ENCODE results near the gene KHK.

Gene KHK

GRCh38 chr2:27093430-27094352, 7.1 kb downstream of the KHK start:
- no peak for TF ChIP-seq GATA3 (IDR thresholded peaks at IDR 0.05; ENCODE audit: low read depth, low read length)
- no peak for TF ChIP-seq GATA2 (IDR thresholded peaks at IDR 0.05; ENCODE audit: low read depth, low read length)

- TF ChIP-seq GATA2 (IDR thresholded peaks at IDR 0.05; ENCODE audit: low read depth, low read length) (no peak), GATA3 (IDR thresholded peaks at IDR 0.05; ENCODE audit: low read depth, low read length) (no peak)
Measured at GRCh38 chr2:27094353-27094984, 7.9 kb downstream of the KHK start.

GRCh38 chr2:27095427-27095744, 8.8 kb downstream of the KHK start:
- TF ChIP-seq GATA3 (IDR thresholded peaks at IDR 0.05; ENCODE audit: low read depth, low read length) (no peak), GATA2 (IDR thresholded peaks at IDR 0.05; ENCODE audit: low read depth, low read length) (no peak)

GRCh38 chr2:27095745-27096651, 9.4 kb downstream of the KHK start:
- no peak for TF ChIP-seq GATA2 (IDR thresholded peaks at IDR 0.05; ENCODE audit: low read depth, low read length)
- TF ChIP-seq GATA3 (IDR thresholded peaks at IDR 0.05; ENCODE audit: low read depth, low read length) = no peak

- TF ChIP-seq GATA3 (IDR thresholded peaks at IDR 0.05; ENCODE audit: low read depth, low read length) = no peak
- TF ChIP-seq GATA2 (IDR thresholded peaks at IDR 0.05; ENCODE audit: low read depth, low read length) = no peak
Measured at GRCh38 chr2:27096748-27097297, 10.3 kb downstream of the KHK start.

GRCh38 chr2:27097341-27097740, 10.8 kb downstream of the KHK start:
- TF ChIP-seq GATA2 (IDR thresholded peaks at IDR 0.05; ENCODE audit: low read depth, low read length) (no peak), GATA3 (IDR thresholded peaks at IDR 0.05; ENCODE audit: low read depth, low read length) (no peak)

GRCh38 chr2:27099334-27099955, 12.9 kb downstream of the KHK start:
- TF ChIP-seq GATA3 (IDR thresholded peaks at IDR 0.05; ENCODE audit: low read depth, low read length) (no peak), GATA2 (IDR thresholded peaks at IDR 0.05; ENCODE audit: low read depth, low read length) (no peak)

GRCh38 chr2:27100036-27100435, 13.5 kb downstream of the KHK start:
- TF ChIP-seq GATA2 (IDR thresholded peaks at IDR 0.05; ENCODE audit: low read depth, low read length) (no peak), GATA3 (IDR thresholded peaks at IDR 0.05; ENCODE audit: low read depth, low read length) (no peak)

GRCh38 chr2:27102329-27102728, 15.8 kb downstream of the KHK start:
- no peak for TF ChIP-seq GATA2 (IDR thresholded peaks at IDR 0.05; ENCODE audit: low read depth, low read length)
- TF ChIP-seq GATA3 (IDR thresholded peaks at IDR 0.05; ENCODE audit: low read depth, low read length) = no peak

- TF ChIP-seq GATA2 (IDR thresholded peaks at IDR 0.05; ENCODE audit: low read depth, low read length) (no peak), GATA3 (IDR thresholded peaks at IDR 0.05; ENCODE audit: low read depth, low read length) (no peak)
Measured at GRCh38 chr2:27105981-27106380, 19.4 kb downstream of the KHK start.

GRCh38 chr2:27108221-27108620, 21.6 kb downstream of the KHK start:
- TF ChIP-seq GATA2 (IDR thresholded peaks at IDR 0.05; ENCODE audit: low read depth, low read length) (no peak), GATA3 (IDR thresholded peaks at IDR 0.05; ENCODE audit: low read depth, low read length) (no peak)

GRCh38 chr2:27109083-27109482, 22.5 kb downstream of the KHK start:
- TF ChIP-seq GATA3 (IDR thresholded peaks at IDR 0.05; ENCODE audit: low read depth, low read length) (no peak), GATA2 (IDR thresholded peaks at IDR 0.05; ENCODE audit: low read depth, low read length) (no peak)

GRCh38 chr2:27115519-27115918, 28.9 kb downstream of the KHK start:
- TF ChIP-seq GATA2 (IDR thresholded peaks at IDR 0.05; ENCODE audit: low read depth, low read length) = no peak
- no peak for TF ChIP-seq GATA3 (IDR thresholded peaks at IDR 0.05; ENCODE audit: low read depth, low read length)
